A549 (cell line): ENCODE measurements around the gene NIPBL. TPM values are rescaled to one million over a fixed set of nuclear protein-coding genes. Genes with fewer than 3 reads are reported as not detected.
A peak's percentile ranks its signal among the peaks of the same experiment; 100 is the strongest.

Experiments
- ATAC-seq, 2 experiments: fragments of 200-7000 bp in 1 of 2; fragments of >200 bp in 1 of 2; cut with Nextera tagmentation in 1 of 2; cut with Tn5 transposase in 1 of 2; 3 replicates each; pipeline versions ENCODE4 v1.8.0 to v1.9.1; 2018 to 2020; ENCODE audit warnings: mild to moderate bottlenecking in 1 of 2, moderate library complexity in 1 of 2
- CTCF ChIA-PET: fragments of 300-600 bp; sonication (Branson Sonifier 250); formaldehyde crosslinking; extraction: SDS; loops from one replicate; lab custom pipeline; 2021; ENCODE audit warnings: antibody characterized with exemption, inconsistent platforms; lab: Yijun Ruan, JAX
- POLR2A ChIA-PET: fragments of 350-600 bp; formaldehyde crosslinking; extraction: SDS; loops from one replicate; lab custom pipeline; 2021; ENCODE audit warnings: antibody characterized with exemption, inconsistent platforms; lab: Yijun Ruan, JAX
- DNase-seq, 2 experiments: peaks; one replicate each; pipeline versions ENCODE4 v3.0.0 to v3.0.0-alpha.2; 2011 to 2016; ENCODE audit warnings: low read depth in 1 of 2, low spot score in 1 of 2
- FAIRE-seq: peaks from 2 replicates; lab custom pipeline; 2011; peaks lifted over from hg19 to GRCh38; lab: Jason Lieb, UNC
- H3K27ac ChIP-seq, 2 experiments: fragments of >200 bp; sonication (Bioruptor Twin); formaldehyde crosslinking; 3 replicates each; pipeline ENCODE4 v1.5.1; 2016 to 2017
- H3K4me1 ChIP-seq: fragments of >200 bp; sonication (Bioruptor Twin); formaldehyde crosslinking; 3 replicates; pipeline ENCODE4 v1.6.1; 2016
- H3K4me2 ChIP-seq: fragments of >200 bp; sonication (Bioruptor Twin); formaldehyde crosslinking; 3 replicates; pipeline ENCODE4 v1.6.1; 2016
- H3K4me3 ChIP-seq: fragments of >200 bp; sonication (Bioruptor Twin); formaldehyde crosslinking; 3 replicates; pipeline ENCODE4 v1.5.1; 2016
- H3K9me3 ChIP-seq: fragments of >200 bp; sonication (Bioruptor Twin); formaldehyde crosslinking; 3 replicates; pipeline ENCODE4 v1.6.1; 2016
- ATOH8 ChIP-seq: fragments of 250-450 bp; sonication (Bioruptor Pico); IDR thresholded peaks from 2 replicates; pipeline ENCODE4 v1.5.0; 2020; ENCODE audit warnings: low read depth, mild to moderate bottlenecking, moderate library complexity
- BHLHE40 ChIP-seq: IDR thresholded peaks from 2 replicates; pipeline ENCODE4 v1.6.1; 2012; ENCODE audit warnings: low read depth, low read length, inconsistent platforms
- CHD4 ChIP-seq: fragments of 200-600 bp; sonication (generic); IDR thresholded peaks from 2 replicates; pipeline ENCODE4 v1.6.1; 2016; ENCODE audit warnings: antibody characterized with exemption, mild to moderate bottlenecking, borderline replicate concordance
- EP300 ChIP-seq, 2 experiments: fragments of >200 bp; sonication (Bioruptor Twin); formaldehyde crosslinking; IDR thresholded peaks; 2 replicates in 1 of 2; 3 replicates in 1 of 2; pipeline ENCODE4 v1.6.1; 2016 to 2017
- ESRRA ChIP-seq: fragments of 150-350 bp; IDR thresholded peaks from 2 replicates; pipeline ENCODE4 v1.6.1; 2014; ENCODE audit warnings: mild to moderate bottlenecking, low read length, borderline replicate concordance
- FOSL2 ChIP-seq, 2 experiments: fragments of 450-650 bp in 1 of 2; fragments of >200 bp in 1 of 2; sonication (Bioruptor Twin) in 1 of 2; formaldehyde crosslinking; IDR thresholded peaks; 2 replicates each; pipeline versions ENCODE4 v1.5.0 to v1.6.1; 2016 to 2020; ENCODE audit warnings: mild to moderate bottlenecking in 1 of 2, moderate library complexity in 1 of 2
- FOXS1 ChIP-seq: fragments of 250-450 bp; sonication (Bioruptor Pico); IDR thresholded peaks from 2 replicates; pipeline ENCODE4 v1.5.0; 2020; ENCODE audit warnings: mild to moderate bottlenecking, moderate library complexity
- HDAC2 ChIP-seq: fragments of 200-600 bp; sonication (generic); IDR thresholded peaks from 2 replicates; pipeline ENCODE4 v1.6.1; 2016
- HEYL ChIP-seq: fragments of 250-450 bp; sonication (Bioruptor Pico); IDR thresholded peaks from 2 replicates; pipeline ENCODE4 v1.8.0; 2021; ENCODE audit warnings: mild to moderate bottlenecking, moderate library complexity
- HOXB13 ChIP-seq: fragments of 250-450 bp; sonication (Bioruptor Pico); IDR thresholded peaks from 2 replicates; pipeline ENCODE4 v1.5.0; 2020; ENCODE audit warnings: low read depth, mild to moderate bottlenecking, moderate library complexity
- HOXB5 ChIP-seq: fragments of 250-450 bp; sonication (Bioruptor Pico); IDR thresholded peaks from 2 replicates; pipeline ENCODE4 v1.5.0; 2020; ENCODE audit warnings: mild to moderate bottlenecking, moderate library complexity
- JUN ChIP-seq, 2 experiments: fragments of >200 bp; sonication (Bioruptor Twin); formaldehyde crosslinking; IDR thresholded peaks; 2 replicates in 1 of 2; 3 replicates in 1 of 2; pipeline ENCODE4 v1.6.1; 2016 to 2017
- KDM5A ChIP-seq: fragments of 200-600 bp; sonication (generic); IDR thresholded peaks from 2 replicates; pipeline ENCODE4 v1.6.1; 2016; ENCODE audit warnings: antibody characterized with exemption, mild to moderate bottlenecking
- MAZ ChIP-seq: fragments of 150-350 bp; IDR thresholded peaks from 2 replicates; pipeline ENCODE4 v1.6.1; 2014; ENCODE audit warnings: antibody characterized with exemption, low read depth, low read length, borderline replicate concordance
- NFE2L2 ChIP-seq: fragments of 150-350 bp; conservative IDR thresholded peaks from 2 replicates; pipeline ENCODE4 v1.6.1; 2014; ENCODE audit warnings: low read length
- PHF8 ChIP-seq: fragments of 200-600 bp; sonication (generic); IDR thresholded peaks from 2 replicates; pipeline ENCODE4 v1.6.1; 2016; ENCODE audit warnings: low read depth, mild to moderate bottlenecking, antibody characterized with exemption, moderate library complexity, borderline replicate concordance
- POLR2A ChIP-seq: IDR thresholded peaks from 2 replicates; pipeline ENCODE4 v1.6.1; 2012; ENCODE audit warnings: mild to moderate bottlenecking, low read length
- POLR2AphosphoS2 ChIP-seq: conservative IDR thresholded peaks from 2 replicates; pipeline ENCODE4 v1.6.1; 2012; ENCODE audit warnings: low read length, improper control_type of control experiment, inconsistent platforms
- RARB ChIP-seq: fragments of 250-450 bp; sonication (Bioruptor Pico); IDR thresholded peaks from 2 replicates; pipeline ENCODE4 v1.8.0; 2021; ENCODE audit warnings: mild to moderate bottlenecking, moderate library complexity
- RFX5 ChIP-seq: fragments of 450-650 bp; IDR thresholded peaks from 2 replicates; pipeline ENCODE4 v1.7.1; 2014; ENCODE audit warnings: antibody characterized with exemption, mild to moderate bottlenecking, moderate library complexity
- RNF2 ChIP-seq: fragments of 200-600 bp; sonication (generic); IDR thresholded peaks from 2 replicates; pipeline ENCODE4 v1.6.1; 2016; ENCODE audit warnings: low read depth, mild to moderate bottlenecking, antibody characterized with exemption, moderate library complexity, borderline replicate concordance
- SMC3 ChIP-seq: fragments of >200 bp; sonication (Bioruptor Twin); formaldehyde crosslinking; IDR thresholded peaks from 3 replicates; pipeline ENCODE4 v1.6.1; 2018; ENCODE audit warnings: inconsistent platforms
- SREBF2 ChIP-seq: fragments of 450-650 bp; IDR thresholded peaks from 2 replicates; pipeline ENCODE4 v1.6.1; 2014; ENCODE audit warnings: mild to moderate bottlenecking, moderate library complexity
- USF2 ChIP-seq: fragments of 450-650 bp; IDR thresholded peaks from 2 replicates; pipeline ENCODE4 v1.6.1; 2014; ENCODE audit warnings: antibody characterized with exemption
- ZC3H11A ChIP-seq: fragments of 450-650 bp; IDR thresholded peaks from 2 replicates; pipeline ENCODE4 v1.6.1; 2014; ENCODE audit warnings: antibody characterized with exemption, mild to moderate bottlenecking
- ZSCAN20 ChIP-seq: fragments of 250-450 bp; sonication (Bioruptor Pico); IDR thresholded peaks from 2 replicates; pipeline ENCODE4 v1.8.0; 2022; ENCODE audit warnings: mild to moderate bottlenecking, moderate library complexity
- WGBS: methylation state at CpG from one replicate; pipeline ENCODE4 v1.1.6; 2017; ENCODE audit errors: missing lambda C conversion rate; 5-methylcytosine and 5-hydroxymethylcytosine counted together
- polyA plus RNA-seq, 4 experiments: library from polyadenylated mRNA; depleted of rRNA in 3 of 4; stranded (reverse); fragments of >200 nt; fragmentation: RNase III in 1 of 4; extraction: RNeasy Plus Mini Kit Qiagen cat#74134 plus additional on column Dnase treatment in 1 of 4; gene quantifications; 2 replicates in 3 of 4; 3 replicates in 1 of 4; pipeline ENCODE4 v1.2.3, GENCODE V29; 2011 to 2017
- TF ChIP-seq, protein P1 (sequence below): fragments of >200 bp; sonication (Bioruptor Twin); formaldehyde crosslinking; IDR thresholded peaks from 3 replicates; pipeline ENCODE4 v1.5.1; 2016

The NIPBL gene
- polyA plus RNA-seq, 2 of the 4 experiments (the other 2 are of a cell fraction), result 12.4 to 33.4 TPM

- TF ChIP-seq PHF8 (no peak), BHLHE40 (no peak), ZSCAN20 (CRISPR knock-in tag) (no peak), FOSL2 (IDR thresholded peaks at IDR 0.05) (no peak), FOSL2 (CRISPR knock-in tag; IDR thresholded peaks at IDR 0.05) (no peak), HEYL (no peak), CHD4 (no peak), SMC3 (no peak), NFE2L2 (no peak), HOXB13 (CRISPR knock-in tag) (no peak)
These were observed 2.0 kb downstream of the NIPBL start (continued) for GRCh38 chr5:36878392-36879082.

GRCh38 chr5:36879274-36880033 lies 2.9 kb downstream of the NIPBL start:
- DNase-seq, result no peak

GRCh38 chr5:36880761-36881160 lies 4.2 kb downstream of the NIPBL start:
- Histone ChIP-seq H3K27ac (no peak overlapping the region), H3K4me3 (no peak overlapping the region), H3K9me3 (no peaks in the 10 kb centered on the region), H3K4me1 (peaks cover 21% of the 10 kb centered on the region; the same call in 2 of the 3 replicates), H3K4me2 (peak overlapping the region; percentile 91)
- CTCF ChIA-PET, result interaction anchor here (1.2 kb wide), 1 partner anchor 130 kb away, joined by 4 read pairs; no protein-coding TSS in a partner anchor
- TF ChIP-seq, protein P1, sequence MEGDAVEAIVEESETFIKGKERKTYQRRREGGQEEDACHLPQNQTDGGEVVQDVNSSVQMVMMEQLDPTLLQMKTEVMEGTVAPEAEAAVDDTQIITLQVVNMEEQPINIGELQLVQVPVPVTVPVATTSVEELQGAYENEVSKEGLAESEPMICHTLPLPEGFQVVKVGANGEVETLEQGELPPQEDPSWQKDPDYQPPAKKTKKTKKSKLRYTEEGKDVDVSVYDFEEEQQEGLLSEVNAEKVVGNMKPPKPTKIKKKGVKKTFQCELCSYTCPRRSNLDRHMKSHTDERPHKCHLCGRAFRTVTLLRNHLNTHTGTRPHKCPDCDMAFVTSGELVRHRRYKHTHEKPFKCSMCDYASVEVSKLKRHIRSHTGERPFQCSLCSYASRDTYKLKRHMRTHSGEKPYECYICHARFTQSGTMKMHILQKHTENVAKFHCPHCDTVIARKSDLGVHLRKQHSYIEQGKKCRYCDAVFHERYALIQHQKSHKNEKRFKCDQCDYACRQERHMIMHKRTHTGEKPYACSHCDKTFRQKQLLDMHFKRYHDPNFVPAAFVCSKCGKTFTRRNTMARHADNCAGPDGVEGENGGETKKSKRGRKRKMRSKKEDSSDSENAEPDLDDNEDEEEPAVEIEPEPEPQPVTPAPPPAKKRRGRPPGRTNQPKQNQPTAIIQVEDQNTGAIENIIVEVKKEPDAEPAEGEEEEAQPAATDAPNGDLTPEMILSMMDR, result no peak
- no peak for TF ChIP-seq HOXB5 (CRISPR knock-in tag)
- WGBS, result 50% methylated on average over 3 of the region's 3 CpGs
- POLR2A ChIA-PET, result no interaction called here
- no peak for FAIRE-seq
- ATAC-seq, result no peak
- no peak for DNase-seq

More at GRCh38 chr5:36879274-36880033, 2.9 kb downstream of the NIPBL start:
- Histone ChIP-seq H3K4me1 (peaks cover 25% of the 10 kb centered on the region; the same call in 2 of the 3 replicates), H3K27ac (no peak overlapping the region), H3K9me3 (no peaks in the 10 kb centered on the region), H3K4me3 (peak overlapping the region; percentile 87), H3K4me2 (peak overlapping the region; percentile 91)
- ATAC-seq (no peak), FAIRE-seq (no peak)
- 30% methylated on average over 2 of the region's 2 CpGs for WGBS
- no peak for TF ChIP-seq FOXS1 (CRISPR knock-in tag)
- no peak for TF ChIP-seq ATOH8 (CRISPR knock-in tag)
- TF ChIP-seq ESRRA, result no peak
- no peak for TF ChIP-seq RARB (CRISPR knock-in tag)
- TF ChIP-seq KDM5A, result no peak
- TF ChIP-seq FOSL2 (IDR thresholded peaks at IDR 0.05), result no peak
- TF ChIP-seq FOSL2 (CRISPR knock-in tag; IDR thresholded peaks at IDR 0.05), result no peak
- TF ChIP-seq RNF2, result no peak
- TF ChIP-seq SMC3, result no peak
- TF ChIP-seq MAZ, result no peak
- no peak for TF ChIP-seq EP300 (IDR thresholded peaks at IDR 0.05)
- no peak for TF ChIP-seq SREBF2
- TF ChIP-seq ZC3H11A, result no peak
- no peak for TF ChIP-seq POLR2A
- no peak for TF ChIP-seq PHF8
- TF ChIP-seq CHD4, result no peak
- TF ChIP-seq USF2, result no peak
- no peak for TF ChIP-seq RFX5
- no peak for TF ChIP-seq HDAC2
- no peak for TF ChIP-seq JUN (IDR thresholded peaks at IDR 0.05)
- TF ChIP-seq POLR2AphosphoS2, result no peak
- ChIA-PET POLR2A (no interaction called here), CTCF (no interaction called here)
